Neural cell (in vitro differentiated cells): ENCODE data around the gene LAMB4. TPM values are rescaled to one million over a fixed set of nuclear protein-coding genes. Genes with fewer than 3 reads are reported as not detected.

Experiments
- H2AFZ ChIP-seq: fragments of 200-600, 300-800 bp; sonication (generic), shearing (Covaris generic); 2 replicates; pipeline ENCODE4 v1.6.0; 2014; ENCODE audit warnings: low read depth, mild to moderate bottlenecking, antibody characterized with exemption, low read length, moderate library complexity
- H3F3A ChIP-seq: fragments of 200-600 bp; shearing (Covaris generic); 2 replicates; pipeline ENCODE4 v1.6.1; 2016; ENCODE audit warnings: mild to moderate bottlenecking, moderate library complexity, mixed read lengths, antibody characterized with exemption, low read length; ENCODE audit not compliant: insufficient read depth, poor library complexity, severe bottlenecking
- H3K27ac ChIP-seq: fragments of 200-600, 300-800 bp; sonication (generic), shearing (Covaris generic); 2 replicates; pipeline ENCODE4 v1.5.1; 2014; ENCODE audit warnings: mild to moderate bottlenecking, low read length, moderate library complexity
- H3K27me3 ChIP-seq: fragments of 300-800, 200-600 bp; sonication (generic), shearing (Covaris generic); 2 replicates; pipeline ENCODE4 v1.6.0; 2014; ENCODE audit warnings: mild to moderate bottlenecking, low read depth, low read length, moderate library complexity; ENCODE audit not compliant: insufficient read depth
- H3K36me3 ChIP-seq: fragments of 300-800, 200-600 bp; sonication (generic), shearing (Covaris generic); 2 replicates; pipeline ENCODE4 v1.5.1; 2014; ENCODE audit warnings: mild to moderate bottlenecking, antibody characterized with exemption, low read length, moderate library complexity; ENCODE audit not compliant: insufficient read depth
- H3K4me2 ChIP-seq: fragments of 300-800, 200-600 bp; sonication (generic), shearing (Covaris generic); 2 replicates; pipeline ENCODE4 v1.6.0; 2014; ENCODE audit warnings: mild to moderate bottlenecking, low read length
- H3K4me3 ChIP-seq: fragments of 300-800, 200-600 bp; sonication (generic), shearing (Covaris generic); 2 replicates; pipeline ENCODE4 v1.5.1; 2014; ENCODE audit warnings: mild to moderate bottlenecking, low read length, moderate library complexity
- H3K79me2 ChIP-seq: fragments of 200-600 bp; shearing (Covaris generic); replicated peaks from 2 replicates; pipeline ENCODE4 v1.6.0; 2014; ENCODE audit warnings: mild to moderate bottlenecking, low read length, moderate library complexity; ENCODE audit not compliant: insufficient read depth
- H3K9ac ChIP-seq: fragments of 300-800, 200-600 bp; sonication (generic), shearing (Covaris generic); 2 replicates; pipeline ENCODE4 v1.6.1; 2016; ENCODE audit warnings: mild to moderate bottlenecking, low read length, mixed read lengths
- H3K9me2 ChIP-seq: fragments of 200-600 bp; shearing (Covaris generic); 2 replicates; pipeline ENCODE4 v1.6.1; 2016; ENCODE audit warnings: mild to moderate bottlenecking, low read length, mixed read lengths; ENCODE audit not compliant: insufficient read depth
- H3K9me3 ChIP-seq: fragments of 200-600, 300-800 bp; sonication (generic), shearing (Covaris generic); 2 replicates; pipeline ENCODE4 v1.6.1; 2016; ENCODE audit warnings: mild to moderate bottlenecking, mixed run types, low read length, moderate library complexity, mixed read lengths
- H4K20me1 ChIP-seq: fragments of 200-600 bp; shearing (Covaris generic); 2 replicates; pipeline ENCODE4 v1.6.1; 2016; ENCODE audit warnings: mild to moderate bottlenecking, mixed run types; ENCODE audit not compliant: insufficient read depth
- CTCF ChIP-seq: fragments of 450-650 bp; IDR thresholded peaks from 2 replicates; pipeline ENCODE4 v1.5.1; 2014; ENCODE audit warnings: antibody characterized with exemption, mild to moderate bottlenecking, moderate library complexity; ENCODE audit not compliant: poor library complexity, severe bottlenecking
- EP300 ChIP-seq: fragments of 450-650 bp; conservative IDR thresholded peaks from 2 replicates; pipeline ENCODE4 v1.6.1; 2014; ENCODE audit warnings: antibody characterized with exemption, mild to moderate bottlenecking, moderate library complexity; ENCODE audit not compliant: poor library complexity, severe bottlenecking
- EZH2 ChIP-seq: fragments of 200-600, 300-800 bp; shearing (Covaris generic), sonication (generic); IDR thresholded peaks from 2 replicates; pipeline ENCODE4 v1.6.1; 2014; ENCODE audit warnings: antibody characterized with exemption, low read length, borderline replicate concordance, mild to moderate bottlenecking; ENCODE audit not compliant: insufficient read depth, poor library complexity, severe bottlenecking
- MXI1 ChIP-seq: fragments of 450-650 bp; conservative IDR thresholded peaks from 2 replicates; pipeline ENCODE4 v1.6.1; 2014; ENCODE audit warnings: antibody characterized with exemption, mild to moderate bottlenecking; ENCODE audit not compliant: poor library complexity, severe bottlenecking
- POLR2AphosphoS5 ChIP-seq: IDR thresholded peaks from 2 replicates; pipeline ENCODE4 v1.6.1; 2012
- RAD21 ChIP-seq: fragments of 450-650 bp; conservative IDR thresholded peaks from 2 replicates; pipeline ENCODE4 v1.6.1; 2014; ENCODE audit warnings: antibody characterized with exemption, mild to moderate bottlenecking, moderate library complexity
- REST ChIP-seq: IDR thresholded peaks from 2 replicates; pipeline ENCODE4 v1.6.1; 2012; ENCODE audit warnings: borderline replicate concordance
- SMC3 ChIP-seq: fragments of 450-650 bp; conservative IDR thresholded peaks from 2 replicates; pipeline ENCODE4 v1.6.1; 2014; ENCODE audit warnings: antibody characterized with exemption, mild to moderate bottlenecking, moderate library complexity; ENCODE audit not compliant: poor library complexity
- TAF1 ChIP-seq: IDR thresholded peaks from 2 replicates; pipeline ENCODE4 v1.6.1; 2012; ENCODE audit warnings: low read depth
- polyA plus RNA-seq: library from polyadenylated mRNA; depleted of rRNA; stranded (reverse); fragments of >200 nt; gene quantifications from 2 replicates; pipeline ENCODE4 v1.2.3, GENCODE V29; 2014

LAMB4 gene
- polyA plus RNA-seq, 1 donor from 2014 or later = 0.16 TPM

DNA sequence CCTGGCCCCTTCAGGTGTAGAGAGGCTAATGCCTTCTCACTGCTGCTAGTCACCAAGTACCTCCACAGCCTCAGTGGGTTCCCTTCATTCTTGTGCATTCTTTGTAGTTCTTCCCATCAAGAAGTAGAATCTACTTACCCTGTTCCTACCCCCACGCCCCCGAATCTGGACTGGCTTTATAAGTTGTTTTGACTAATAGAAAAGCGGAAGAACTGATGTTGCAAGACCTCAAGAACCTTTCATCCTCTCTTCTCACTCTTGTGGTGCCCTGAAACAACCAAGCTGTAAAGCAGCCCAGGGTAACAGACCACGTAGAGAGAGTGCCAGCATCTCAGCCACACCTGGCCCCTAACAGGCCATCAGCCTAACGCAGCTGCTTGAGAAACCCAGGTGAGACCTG lies 104.0 kb downstream of the LAMB4 start:
- TF ChIP-seq EP300 (no peak), TAF1 (no peak), CTCF (no peak), SMC3 (no peak), RAD21 (no peak), EZH2 (no peak), MXI1 (no peak), REST (no peak), POLR2AphosphoS5 (no peak)
- no peak overlapping the region for H3K4me2 ChIP-seq

GRCh38 chr7:108024538-108024937 lies 105.6 kb downstream of the LAMB4 start:
- TF ChIP-seq RAD21 (no peak), SMC3 (no peak), REST (no peak), EP300 (no peak), TAF1 (no peak), EZH2 (no peak), MXI1 (no peak), POLR2AphosphoS5 (no peak), CTCF (no peak)
- no peaks in the 10 kb centered on the region for H3K9me3 ChIP-seq
- H3K27me3 ChIP-seq = no peaks in the 10 kb centered on the region
- no peaks in the 10 kb centered on the region for H3F3A ChIP-seq
- H3K9ac ChIP-seq = no peak overlapping the region
- H3K27ac ChIP-seq = no peak overlapping the region
- no peaks in the 10 kb centered on the region for H3K36me3 ChIP-seq
- no peak overlapping the region for H3K4me3 ChIP-seq
- no peaks in the 10 kb centered on the region for H3K79me2 ChIP-seq
- H3K4me2 ChIP-seq = no peak overlapping the region
- no peaks in the 10 kb centered on the region for H3K9me2 ChIP-seq
- no peaks in the 10 kb centered on the region for H4K20me1 ChIP-seq
- H2AFZ ChIP-seq = no peak overlapping the region

More for the DNA sequence above, 104.0 kb downstream of the LAMB4 start:
- no peaks in the 10 kb centered on the region for H3K9me2 ChIP-seq
- no peak overlapping the region for H3K9ac ChIP-seq
- H2AFZ ChIP-seq = no peak overlapping the region
- no peaks in the 10 kb centered on the region for H3K36me3 ChIP-seq
- H3K9me3 ChIP-seq = no peaks in the 10 kb centered on the region
- no peak overlapping the region for H3K27ac ChIP-seq
- no peaks in the 10 kb centered on the region for H4K20me1 ChIP-seq
- no peaks in the 10 kb centered on the region for H3F3A ChIP-seq
- H3K79me2 ChIP-seq = no peaks in the 10 kb centered on the region
- H3K4me3 ChIP-seq = no peak overlapping the region
- no peaks in the 10 kb centered on the region for H3K27me3 ChIP-seq
